ENCODE data around the gene FAM163B.

Gene FAM163B

GRCh38 chr9:133595910-133596309, 13.3 kb downstream of the FAM163B start:
- no peak for DNase-seq

GRCh38 chr9:133594310-133594709, 14.9 kb downstream of the FAM163B start:
- no peak for DNase-seq

- no peak for DNase-seq
Measured at GRCh38 chr9:133593587-133594253, 15.5 kb downstream of the FAM163B start.

GRCh38 chr9:133592731-133593409, 16.3 kb downstream of the FAM163B start:
- DNase-seq, result no peak

GRCh38 chr9:133591985-133592384, 17.2 kb downstream of the FAM163B start:
- no peak for DNase-seq

- DNase-seq, result no peak
Measured at GRCh38 chr9:133591116-133591910, 17.9 kb downstream of the FAM163B start.

- DNase-seq, result no peak
Measured at GRCh38 chr9:133590231-133590855, 18.8 kb downstream of the FAM163B start.

- DNase-seq, result no peak
Measured at GRCh38 chr9:133589454-133590227, 19.5 kb downstream of the FAM163B start.

- DNase-seq, result no peak
Measured at GRCh38 chr9:133587466-133587865, 21.7 kb downstream of the FAM163B start.

- DNase-seq, result no peak
Measured at GRCh38 chr9:133587051-133587450, 22.1 kb downstream of the FAM163B start.

- DNase-seq, result peak; percentile 48
Measured at GRCh38 chr9:133585481-133586351, 23.5 kb downstream of the FAM163B start.

- peak; percentile 71 for DNase-seq
Measured at GRCh38 chr9:133584559-133585476, 24.4 kb downstream of the FAM163B start.

- no peak for DNase-seq
Measured at GRCh38 chr9:133584167-133584558, 25.0 kb downstream of the FAM163B start.

GRCh38 chr9:133583586-133583985, 25.6 kb downstream of the FAM163B start:
- DNase-seq, result no peak

- no peak for DNase-seq
Measured at GRCh38 chr9:133583111-133583510, 26.1 kb downstream of the FAM163B start.

- no peak for DNase-seq
Measured at GRCh38 chr9:133582501-133583045, 26.6 kb downstream of the FAM163B start.

GRCh38 chr9:133581513-133582343, 27.5 kb downstream of the FAM163B start:
- DNase-seq, result no peak

GRCh38 chr9:133581011-133581410, 28.2 kb downstream of the FAM163B start:
- no peak for DNase-seq

GRCh38 chr9:133580419-133580738, 28.8 kb downstream of the FAM163B start:
- peak; percentile 83 for DNase-seq

All from NCI-H1694 (cell line).